OCI-LY7 (cell line): Measurements from ENCODE around the gene UGT1A7.

Experiments used
- EZH2phosphoT487 ChIP-seq: fragments of 200-600 bp; sonication (generic); IDR thresholded peaks from 2 replicates; pipeline ENCODE4 v1.6.1; 2018; ENCODE audit warnings: low read depth, borderline replicate concordance, mild to moderate bottlenecking, mixed run types, antibody characterized with exemption, low read length, moderate library complexity, mixed read lengths
- TF ChIP-seq, protein P1 (sequence below): fragments of 200-600 bp; sonication (generic); conservative IDR thresholded peaks from 2 replicates; pipeline ENCODE4 v1.5.1; 2014; ENCODE audit warnings: mild to moderate bottlenecking, antibody characterized with exemption, low read length, moderate library complexity, mixed read lengths

GRCh38 chr2:233711312-233712008 lies 29.8 kb downstream of the UGT1A7 start:
- TF ChIP-seq, protein P1, sequence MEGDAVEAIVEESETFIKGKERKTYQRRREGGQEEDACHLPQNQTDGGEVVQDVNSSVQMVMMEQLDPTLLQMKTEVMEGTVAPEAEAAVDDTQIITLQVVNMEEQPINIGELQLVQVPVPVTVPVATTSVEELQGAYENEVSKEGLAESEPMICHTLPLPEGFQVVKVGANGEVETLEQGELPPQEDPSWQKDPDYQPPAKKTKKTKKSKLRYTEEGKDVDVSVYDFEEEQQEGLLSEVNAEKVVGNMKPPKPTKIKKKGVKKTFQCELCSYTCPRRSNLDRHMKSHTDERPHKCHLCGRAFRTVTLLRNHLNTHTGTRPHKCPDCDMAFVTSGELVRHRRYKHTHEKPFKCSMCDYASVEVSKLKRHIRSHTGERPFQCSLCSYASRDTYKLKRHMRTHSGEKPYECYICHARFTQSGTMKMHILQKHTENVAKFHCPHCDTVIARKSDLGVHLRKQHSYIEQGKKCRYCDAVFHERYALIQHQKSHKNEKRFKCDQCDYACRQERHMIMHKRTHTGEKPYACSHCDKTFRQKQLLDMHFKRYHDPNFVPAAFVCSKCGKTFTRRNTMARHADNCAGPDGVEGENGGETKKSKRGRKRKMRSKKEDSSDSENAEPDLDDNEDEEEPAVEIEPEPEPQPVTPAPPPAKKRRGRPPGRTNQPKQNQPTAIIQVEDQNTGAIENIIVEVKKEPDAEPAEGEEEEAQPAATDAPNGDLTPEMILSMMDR = peak; percentile 94
- no peak for TF ChIP-seq EZH2phosphoT487
